H9 (cell line): Measurements from ENCODE around the gene MYL2. TPM values are rescaled to one million over a fixed set of nuclear protein-coding genes. Genes with fewer than 3 reads are reported as not detected.
A peak's percentile ranks its signal among the peaks of the same experiment; 100 is the strongest.

Experiments used
- DNase-seq: peaks from one replicate; pipeline ENCODE4 v3.0.0-alpha.2; 2017
- H2AFZ ChIP-seq: one replicate; pipeline ENCODE4 v1.6.1; 2013; ENCODE audit warnings: mild to moderate bottlenecking, low read length, control low read depth, moderate library complexity
- H2AK5ac ChIP-seq: 2 replicates; pipeline ENCODE4 v1.6.1; 2013; ENCODE audit warnings: low read length, control low read depth, mixed read lengths; ENCODE audit not compliant: insufficient read length
- H2BK120ac ChIP-seq: one replicate; pipeline ENCODE4 v1.6.1; 2013; ENCODE audit warnings: low read depth, mild to moderate bottlenecking, low read length, control low read depth, inconsistent platforms; ENCODE audit not compliant: poor library complexity, severe bottlenecking
- H2BK12ac ChIP-seq: 2 replicates; pipeline ENCODE4 v1.6.1; 2013; ENCODE audit warnings: low read length, control low read depth, mixed read lengths, low read depth; ENCODE audit not compliant: insufficient read length
- H2BK15ac ChIP-seq: 2 replicates; pipeline ENCODE4 v1.6.1; 2013; ENCODE audit warnings: low read depth, low read length, control low read depth
- H2BK20ac ChIP-seq: one replicate; pipeline ENCODE4 v1.6.1; 2013; ENCODE audit warnings: low read depth, mild to moderate bottlenecking, low read length, control low read depth, inconsistent platforms; ENCODE audit not compliant: poor library complexity, severe bottlenecking
- H2BK5ac ChIP-seq: 2 replicates; pipeline ENCODE4 v1.6.1; 2013; ENCODE audit warnings: low read length, control low read depth, mixed read lengths; ENCODE audit not compliant: insufficient read length
- H3K14ac ChIP-seq: 2 replicates; pipeline ENCODE4 v1.6.1; 2013; ENCODE audit warnings: low read length, control low read depth; ENCODE audit not compliant: insufficient read depth
- H3K18ac ChIP-seq: 2 replicates; pipeline ENCODE4 v1.6.1; 2013; ENCODE audit warnings: low read depth, mild to moderate bottlenecking, mixed read lengths, low read length, control low read depth; ENCODE audit not compliant: insufficient read length
- H3K23ac ChIP-seq: 2 replicates; pipeline ENCODE4 v1.6.1; 2013; ENCODE audit warnings: low read length, control low read depth, mixed read lengths, low read depth; ENCODE audit not compliant: insufficient read length
- H3K23me2 ChIP-seq: 2 replicates; pipeline ENCODE4 v1.6.1; 2013; ENCODE audit warnings: low read depth, mild to moderate bottlenecking, mixed read lengths, low read length, control low read depth; ENCODE audit not compliant: insufficient read length, poor library complexity, severe bottlenecking
- H3K27ac ChIP-seq: 2 replicates; pipeline ENCODE4 v1.5.1; 2013; ENCODE audit warnings: low read length, control low read depth, mixed read lengths, low read depth; ENCODE audit not compliant: insufficient read length
- H3K27me3 ChIP-seq: 2 replicates; pipeline ENCODE4 v1.6.1; 2013; ENCODE audit warnings: low read length, control low read depth, inconsistent platforms; ENCODE audit not compliant: insufficient read depth
- H3K4ac ChIP-seq: 2 replicates; pipeline ENCODE4 v1.6.1; 2013; ENCODE audit warnings: low read depth, mild to moderate bottlenecking, control low read depth, inconsistent platforms, low read length, moderate library complexity
- H3K4me1 ChIP-seq: 2 replicates; pipeline ENCODE4 v1.6.1; 2013; ENCODE audit warnings: low read length, control low read depth, inconsistent platforms; ENCODE audit not compliant: insufficient read depth
- H3K4me2 ChIP-seq: 2 replicates; pipeline ENCODE4 v1.6.1; 2013; ENCODE audit warnings: low read length, control low read depth, mixed read lengths; ENCODE audit not compliant: insufficient read length, insufficient read depth
- H3K56ac ChIP-seq: 2 replicates; pipeline ENCODE4 v1.6.1; 2013; ENCODE audit warnings: low read depth, mild to moderate bottlenecking, mixed read lengths, low read length, control low read depth; ENCODE audit not compliant: insufficient read length
- H3K79me1 ChIP-seq: 2 replicates; pipeline ENCODE4 v1.6.1; 2013; ENCODE audit warnings: low read depth, mild to moderate bottlenecking, moderate library complexity, low read length, control low read depth, inconsistent platforms; ENCODE audit not compliant: insufficient read depth, poor library complexity, severe bottlenecking
- H3K79me2 ChIP-seq: 2 replicates; pipeline ENCODE4 v1.6.1; 2013; ENCODE audit warnings: low read length, control low read depth, inconsistent platforms; ENCODE audit not compliant: insufficient read depth
- H3K9ac ChIP-seq: 2 replicates; pipeline ENCODE4 v1.6.1; 2013; ENCODE audit warnings: low read length, control low read depth, mixed read lengths; ENCODE audit not compliant: insufficient read length; ENCODE audit errors: extremely low read depth
- H3K9me3 ChIP-seq: one replicate; pipeline ENCODE4 v1.6.1; 2013; ENCODE audit warnings: low read depth, low read length, inconsistent platforms; ENCODE audit not compliant: control insufficient read depth
- H3T11ph ChIP-seq: one replicate; pipeline ENCODE4 v1.6.1; 2013; ENCODE audit warnings: mild to moderate bottlenecking, low read length, control low read depth, inconsistent platforms
- H4K20me1 ChIP-seq: one replicate; pipeline ENCODE4 v1.6.1; 2013; ENCODE audit not compliant: control insufficient read depth, insufficient read length, insufficient read depth
- H4K5ac ChIP-seq: 2 replicates; pipeline ENCODE4 v1.6.1; 2013; ENCODE audit warnings: low read depth, mild to moderate bottlenecking, mixed read lengths, low read length, control low read depth; ENCODE audit not compliant: insufficient read length
- H4K8ac ChIP-seq: replicated peaks from 2 replicates; pipeline ENCODE4 v1.6.1; 2013; ENCODE audit warnings: low read length, control low read depth, mixed read lengths, low read depth; ENCODE audit not compliant: insufficient read length
- H4K91ac ChIP-seq: 2 replicates; pipeline ENCODE4 v1.6.1; 2013; ENCODE audit warnings: low read depth, mild to moderate bottlenecking, moderate library complexity, mixed read lengths, low read length, control low read depth; ENCODE audit not compliant: insufficient read length
- H3K27ac Mint-ChIP-seq, 3 experiments: 2 replicates in 2 of 3; 3 replicates in 1 of 3; pipeline ENCODE4 v1.8.0; 2020 to 2021; ENCODE audit warnings: mixed read lengths in 3 of 3, mild to moderate bottlenecking in 1 of 3, moderate library complexity in 1 of 3
- H3K27me3 Mint-ChIP-seq: 2 replicates; pipeline ENCODE4 v1.8.0; 2021; ENCODE audit warnings: low read depth, mild to moderate bottlenecking, moderate library complexity, mixed read lengths
- H3K36me3 Mint-ChIP-seq, 3 experiments: 2 replicates in 2 of 3; 3 replicates in 1 of 3; pipeline ENCODE4 v1.8.0; 2020 to 2021; ENCODE audit warnings: low read depth in 3 of 3, mixed read lengths in 3 of 3; ENCODE audit not compliant: insufficient read depth in 1 of 3
- H3K4me1 Mint-ChIP-seq, 2 experiments: 2 replicates each; pipeline ENCODE4 v1.8.0; 2020; ENCODE audit warnings: mixed read lengths in 2 of 2
- H3K4me3 Mint-ChIP-seq, 2 experiments: 2 replicates in 1 of 2; 3 replicates in 1 of 2; pipeline ENCODE4 v1.8.0; 2020 to 2021; ENCODE audit warnings: mild to moderate bottlenecking in 2 of 2, mixed read lengths in 2 of 2, moderate library complexity in 1 of 2
- H3K9me3 Mint-ChIP-seq, 2 experiments: 2 replicates in 1 of 2; 3 replicates in 1 of 2; pipeline ENCODE4 v1.8.0; 2020; ENCODE audit warnings: mild to moderate bottlenecking in 2 of 2, mixed read lengths in 2 of 2, moderate library complexity in 1 of 2
- WGBS: extraction: QIAGEN DNeasy Blood & Tissue Kit; methylation state at CpG from one replicate; pipeline ENCODE4 v1.1.7; 2013; ENCODE audit warnings: missing lambda C conversion rate, low lambda C conversion rate, mixed read lengths; ENCODE audit not compliant: insufficient read length; ENCODE audit errors: extremely low coverage; 5-methylcytosine and 5-hydroxymethylcytosine counted together
- total RNA-seq: library from RNA; stranded (reverse); gene quantifications from 2 replicates; pipeline ENCODE4 v1.2.1, GENCODE V29; 2021
- TF ChIP-seq, protein P1 (sequence below): fragments of 200-600 bp; sonication (generic); conservative IDR thresholded peaks from 3 replicates; pipeline ENCODE4 v1.8.0; 2021; ENCODE audit warnings: antibody characterized with exemption, mild to moderate bottlenecking

The MYL2 gene
- total RNA-seq, 1 experiment from 2014 or later: not detected

DNA sequence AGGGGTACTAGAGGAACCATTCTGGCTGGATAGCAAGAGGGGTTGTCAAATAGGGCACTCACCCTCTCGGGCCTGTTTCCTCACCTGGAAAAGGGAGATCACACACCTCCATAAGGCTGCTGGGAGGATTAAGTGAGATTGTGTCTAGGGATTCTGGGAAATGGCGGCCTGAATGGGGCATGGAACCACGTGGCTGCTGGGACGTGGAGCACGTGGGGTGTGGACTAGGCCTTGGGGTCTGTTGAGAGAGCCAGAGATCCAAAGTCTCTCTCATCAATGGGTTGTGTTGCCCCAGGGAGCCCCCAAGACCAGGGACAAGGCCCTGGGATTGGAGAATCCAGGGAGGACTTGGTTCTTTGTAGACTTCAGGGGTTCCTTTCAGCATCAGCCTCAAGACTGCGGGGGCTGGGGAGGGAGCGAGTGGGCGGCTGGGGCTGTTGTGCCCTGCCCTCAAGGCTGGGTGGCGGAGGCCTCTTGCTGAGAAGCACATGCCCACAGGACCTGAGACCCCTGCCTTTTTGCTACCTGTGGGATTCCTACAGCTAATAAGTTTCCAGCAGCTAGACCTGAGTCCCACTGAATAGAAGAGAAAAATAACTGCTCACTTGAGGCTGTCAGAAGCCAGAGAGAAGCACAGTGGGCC lies 3.4 kb upstream of the MYL2 start:
- H4K5ac ChIP-seq: no peak overlapping the region
- H2AFZ ChIP-seq: no peak overlapping the region
- Mint-ChIP-seq H3K9me3 (no peaks in the 10 kb centered on the region; a peak in 2 of 5 replicates), H3K27me3 (peaks cover 2% of the 10 kb centered on the region; the same call in 1 of the 2 replicates), H3K4me3 (no peak overlapping the region), H3K36me3 (no peaks in the 10 kb centered on the region), H3K4me1 (peaks cover 47% of the 10 kb centered on the region in 2 experiments), H3K27ac (0 out of 7 replicates have a peak overlapping the region, but pooled peaks of 1 of the 3 experiments have one; percentile 29)
- H3K23ac ChIP-seq: no peak overlapping the region
- H2BK120ac ChIP-seq: no peak overlapping the region
- H3K4ac ChIP-seq: no peak overlapping the region
- H4K8ac ChIP-seq: no peak overlapping the region
- H3K18ac ChIP-seq: no peak overlapping the region
- no peak overlapping the region for H2BK15ac ChIP-seq
- H3K4me2 ChIP-seq: no peak overlapping the region
- H3K27ac ChIP-seq: no peak overlapping the region
- no peaks in the 10 kb centered on the region for H3K27me3 ChIP-seq
- no peaks in the 10 kb centered on the region for H3K9me3 ChIP-seq
- H2BK12ac ChIP-seq: no peak overlapping the region
- no peak for DNase-seq
- no peak overlapping the region for H2BK5ac ChIP-seq
- H2BK20ac ChIP-seq: no peak overlapping the region
- H4K91ac ChIP-seq: no peak overlapping the region
- no peaks in the 10 kb centered on the region for H3K79me1 ChIP-seq
- WGBS: no CpG with 5 or more reads among the region's 9 CpGs
- no peak overlapping the region for H3K14ac ChIP-seq
- no peak overlapping the region for H3T11ph ChIP-seq
- H3K79me2 ChIP-seq: no peaks in the 10 kb centered on the region
- TF ChIP-seq, protein P1, sequence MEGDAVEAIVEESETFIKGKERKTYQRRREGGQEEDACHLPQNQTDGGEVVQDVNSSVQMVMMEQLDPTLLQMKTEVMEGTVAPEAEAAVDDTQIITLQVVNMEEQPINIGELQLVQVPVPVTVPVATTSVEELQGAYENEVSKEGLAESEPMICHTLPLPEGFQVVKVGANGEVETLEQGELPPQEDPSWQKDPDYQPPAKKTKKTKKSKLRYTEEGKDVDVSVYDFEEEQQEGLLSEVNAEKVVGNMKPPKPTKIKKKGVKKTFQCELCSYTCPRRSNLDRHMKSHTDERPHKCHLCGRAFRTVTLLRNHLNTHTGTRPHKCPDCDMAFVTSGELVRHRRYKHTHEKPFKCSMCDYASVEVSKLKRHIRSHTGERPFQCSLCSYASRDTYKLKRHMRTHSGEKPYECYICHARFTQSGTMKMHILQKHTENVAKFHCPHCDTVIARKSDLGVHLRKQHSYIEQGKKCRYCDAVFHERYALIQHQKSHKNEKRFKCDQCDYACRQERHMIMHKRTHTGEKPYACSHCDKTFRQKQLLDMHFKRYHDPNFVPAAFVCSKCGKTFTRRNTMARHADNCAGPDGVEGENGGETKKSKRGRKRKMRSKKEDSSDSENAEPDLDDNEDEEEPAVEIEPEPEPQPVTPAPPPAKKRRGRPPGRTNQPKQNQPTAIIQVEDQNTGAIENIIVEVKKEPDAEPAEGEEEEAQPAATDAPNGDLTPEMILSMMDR: no peak
- no peak overlapping the region for H2AK5ac ChIP-seq
- no peaks in the 10 kb centered on the region for H3K23me2 ChIP-seq
- no peak overlapping the region for H3K56ac ChIP-seq
- no peaks in the 10 kb centered on the region for H4K20me1 ChIP-seq
- H3K4me1 ChIP-seq: peaks cover 3% of the 10 kb centered on the region; the same call in 1 of the 2 replicates
- no peak overlapping the region for H3K9ac ChIP-seq
